Glutamatergic neuron (in vitro differentiated cells): ENCODE measurements around the gene DOCK2. TPM values are rescaled to one million over a fixed set of nuclear protein-coding genes. Genes with fewer than 3 reads are reported as not detected.

Experiments used
- DNase-seq: peaks from one replicate; pipeline ENCODE4 v3.0.0; 2022
- H3K27ac Mint-ChIP-seq: one replicate; pipeline ENCODE4 v1.8.0; 2020; ENCODE audit warnings: mild to moderate bottlenecking, mixed read lengths, inconsistent platforms; ENCODE audit not compliant: unreplicated experiment
- H3K27me3 Mint-ChIP-seq: one replicate; pipeline ENCODE4 v1.8.0; 2020; ENCODE audit warnings: mild to moderate bottlenecking, moderate library complexity, mixed read lengths, inconsistent platforms; ENCODE audit not compliant: unreplicated experiment
- H3K36me3 Mint-ChIP-seq: one replicate; pipeline ENCODE4 v1.8.0; 2020; ENCODE audit warnings: mild to moderate bottlenecking, mixed read lengths, inconsistent platforms; ENCODE audit not compliant: unreplicated experiment
- H3K4me1 Mint-ChIP-seq: one replicate; pipeline ENCODE4 v1.8.0; 2020; ENCODE audit warnings: mild to moderate bottlenecking, low read depth, mixed read lengths, inconsistent platforms; ENCODE audit not compliant: unreplicated experiment
- H3K4me3 Mint-ChIP-seq: one replicate; pipeline ENCODE4 v1.8.0; 2020; ENCODE audit warnings: mild to moderate bottlenecking, mixed read lengths, inconsistent platforms; ENCODE audit not compliant: unreplicated experiment
- H3K9me3 Mint-ChIP-seq: one replicate; pipeline ENCODE4 v1.8.0; 2020; ENCODE audit warnings: mild to moderate bottlenecking, moderate library complexity, mixed read lengths, inconsistent platforms; ENCODE audit not compliant: unreplicated experiment
- CTCF ChIP-seq: fragments of 200-600 bp; sonication (generic); IDR thresholded peaks from one replicate; pipeline ENCODE4 v1.5.0; 2021; ENCODE audit not compliant: partially characterized antibody, unreplicated experiment
- total RNA-seq: library from RNA; stranded (reverse); fragmentation: NEBNext Ultra II Directional; extraction: Animal tissue kit (Norgen Biotek cat#: 25700); gene quantifications from one replicate; pipeline ENCODE4 v1.2.1, GENCODE V29; 2021; ENCODE audit not compliant: unreplicated experiment

DOCK2 gene
- total RNA-seq, 1 donor from 2014 or later: 0.66 TPM

- H3K27ac Mint-ChIP-seq: no peak overlapping the region
- DNase-seq: no peak
Observed at GRCh38 chr5:169710675-169711074, 73.6 kb downstream of the DOCK2 start.

GRCh38 chr5:169711551-169712225 lies 74.6 kb downstream of the DOCK2 start:
- no peak for TF ChIP-seq CTCF
- H3K4me1 Mint-ChIP-seq: peaks cover 6% of the 10 kb centered on the region
- DNase-seq: no peak
- no peak overlapping the region for H3K27ac Mint-ChIP-seq
- no peak overlapping the region for H3K4me3 Mint-ChIP-seq
- H3K36me3 Mint-ChIP-seq: peaks cover 27% of the 10 kb centered on the region
- peaks cover 2% of the 10 kb centered on the region for H3K9me3 Mint-ChIP-seq
- no peaks in the 10 kb centered on the region for H3K27me3 Mint-ChIP-seq

More at GRCh38 chr5:169710675-169711074, 73.6 kb downstream of the DOCK2 start:
- no peaks in the 10 kb centered on the region for H3K27me3 Mint-ChIP-seq
- no peak for TF ChIP-seq CTCF
- no peak overlapping the region for H3K4me3 Mint-ChIP-seq
- H3K36me3 Mint-ChIP-seq: peaks cover 27% of the 10 kb centered on the region
- peaks cover 2% of the 10 kb centered on the region for H3K9me3 Mint-ChIP-seq
- H3K4me1 Mint-ChIP-seq: peaks cover 1% of the 10 kb centered on the region

GRCh38 chr5:169712428-169712827 lies 75.4 kb downstream of the DOCK2 start:
- no peaks in the 10 kb centered on the region for H3K27me3 Mint-ChIP-seq
- H3K4me1 Mint-ChIP-seq: peaks cover 6% of the 10 kb centered on the region
- no peak for DNase-seq
- no peak overlapping the region for H3K4me3 Mint-ChIP-seq
- no peak overlapping the region for H3K27ac Mint-ChIP-seq
- H3K36me3 Mint-ChIP-seq: peaks cover 27% of the 10 kb centered on the region
- peaks cover 2% of the 10 kb centered on the region for H3K9me3 Mint-ChIP-seq
- no peak for TF ChIP-seq CTCF

GRCh38 chr5:169716287-169716686 lies 79.2 kb downstream of the DOCK2 start:
- Mint-ChIP-seq H3K9me3 (peaks cover 2% of the 10 kb centered on the region), H3K27me3 (no peaks in the 10 kb centered on the region), H3K36me3 (peaks cover 23% of the 10 kb centered on the region), H3K4me3 (no peak overlapping the region), H3K27ac (no peak overlapping the region), H3K4me1 (peaks cover 6% of the 10 kb centered on the region)
- no peak for DNase-seq
- no peak for TF ChIP-seq CTCF

GRCh38 chr5:169717288-169717687 lies 80.2 kb downstream of the DOCK2 start:
- no peak overlapping the region for H3K4me3 Mint-ChIP-seq
- peaks cover 17% of the 10 kb centered on the region for H3K36me3 Mint-ChIP-seq
- no peak overlapping the region for H3K27ac Mint-ChIP-seq
- H3K4me1 Mint-ChIP-seq: peaks cover 6% of the 10 kb centered on the region
- DNase-seq: no peak
- H3K27me3 Mint-ChIP-seq: no peaks in the 10 kb centered on the region
- peaks cover 2% of the 10 kb centered on the region for H3K9me3 Mint-ChIP-seq
- no peak for TF ChIP-seq CTCF
